Neural cell (in vitro differentiated cells): ENCODE results near the gene HDGF. TPM values are rescaled to one million over a fixed set of nuclear protein-coding genes. Genes with fewer than 3 reads are reported as not detected.

Source experiments
- H2AFZ ChIP-seq: fragments of 200-600, 300-800 bp; sonication (generic), shearing (Covaris generic); 2 replicates; pipeline ENCODE4 v1.6.0; 2014; ENCODE audit warnings: low read depth, mild to moderate bottlenecking, antibody characterized with exemption, low read length, moderate library complexity
- H3F3A ChIP-seq: fragments of 200-600 bp; shearing (Covaris generic); 2 replicates; pipeline ENCODE4 v1.6.1; 2016; ENCODE audit warnings: mild to moderate bottlenecking, moderate library complexity, mixed read lengths, antibody characterized with exemption, low read length; ENCODE audit not compliant: insufficient read depth, poor library complexity, severe bottlenecking
- H3K27ac ChIP-seq: fragments of 200-600, 300-800 bp; sonication (generic), shearing (Covaris generic); 2 replicates; pipeline ENCODE4 v1.5.1; 2014; ENCODE audit warnings: mild to moderate bottlenecking, low read length, moderate library complexity
- H3K27me3 ChIP-seq: fragments of 300-800, 200-600 bp; sonication (generic), shearing (Covaris generic); 2 replicates; pipeline ENCODE4 v1.6.0; 2014; ENCODE audit warnings: mild to moderate bottlenecking, low read depth, low read length, moderate library complexity; ENCODE audit not compliant: insufficient read depth
- H3K36me3 ChIP-seq: fragments of 300-800, 200-600 bp; sonication (generic), shearing (Covaris generic); 2 replicates; pipeline ENCODE4 v1.5.1; 2014; ENCODE audit warnings: mild to moderate bottlenecking, antibody characterized with exemption, low read length, moderate library complexity; ENCODE audit not compliant: insufficient read depth
- H3K4me2 ChIP-seq: fragments of 300-800, 200-600 bp; sonication (generic), shearing (Covaris generic); 2 replicates; pipeline ENCODE4 v1.6.0; 2014; ENCODE audit warnings: mild to moderate bottlenecking, low read length
- H3K4me3 ChIP-seq: fragments of 300-800, 200-600 bp; sonication (generic), shearing (Covaris generic); 2 replicates; pipeline ENCODE4 v1.5.1; 2014; ENCODE audit warnings: mild to moderate bottlenecking, low read length, moderate library complexity
- H3K79me2 ChIP-seq: fragments of 200-600 bp; shearing (Covaris generic); replicated peaks from 2 replicates; pipeline ENCODE4 v1.6.0; 2014; ENCODE audit warnings: mild to moderate bottlenecking, low read length, moderate library complexity; ENCODE audit not compliant: insufficient read depth
- H3K9ac ChIP-seq: fragments of 300-800, 200-600 bp; sonication (generic), shearing (Covaris generic); 2 replicates; pipeline ENCODE4 v1.6.1; 2016; ENCODE audit warnings: mild to moderate bottlenecking, low read length, mixed read lengths
- H3K9me2 ChIP-seq: fragments of 200-600 bp; shearing (Covaris generic); 2 replicates; pipeline ENCODE4 v1.6.1; 2016; ENCODE audit warnings: mild to moderate bottlenecking, low read length, mixed read lengths; ENCODE audit not compliant: insufficient read depth
- H3K9me3 ChIP-seq: fragments of 200-600, 300-800 bp; sonication (generic), shearing (Covaris generic); 2 replicates; pipeline ENCODE4 v1.6.1; 2016; ENCODE audit warnings: mild to moderate bottlenecking, mixed run types, low read length, moderate library complexity, mixed read lengths
- H4K20me1 ChIP-seq: fragments of 200-600 bp; shearing (Covaris generic); 2 replicates; pipeline ENCODE4 v1.6.1; 2016; ENCODE audit warnings: mild to moderate bottlenecking, mixed run types; ENCODE audit not compliant: insufficient read depth
- EP300 ChIP-seq: fragments of 450-650 bp; conservative IDR thresholded peaks from 2 replicates; pipeline ENCODE4 v1.6.1; 2014; ENCODE audit warnings: antibody characterized with exemption, mild to moderate bottlenecking, moderate library complexity; ENCODE audit not compliant: poor library complexity, severe bottlenecking
- MXI1 ChIP-seq: fragments of 450-650 bp; conservative IDR thresholded peaks from 2 replicates; pipeline ENCODE4 v1.6.1; 2014; ENCODE audit warnings: antibody characterized with exemption, mild to moderate bottlenecking; ENCODE audit not compliant: poor library complexity, severe bottlenecking
- POLR2AphosphoS5 ChIP-seq: IDR thresholded peaks from 2 replicates; pipeline ENCODE4 v1.6.1; 2012
- SMC3 ChIP-seq: fragments of 450-650 bp; conservative IDR thresholded peaks from 2 replicates; pipeline ENCODE4 v1.6.1; 2014; ENCODE audit warnings: antibody characterized with exemption, mild to moderate bottlenecking, moderate library complexity; ENCODE audit not compliant: poor library complexity
- polyA plus RNA-seq: library from polyadenylated mRNA; depleted of rRNA; stranded (reverse); fragments of >200 nt; gene quantifications from 2 replicates; pipeline ENCODE4 v1.2.3, GENCODE V29; 2014
- TF ChIP-seq, protein P1 (sequence below): IDR thresholded peaks from 2 replicates; pipeline ENCODE4 v1.6.1; 2012; ENCODE audit warnings: borderline replicate concordance
- TF ChIP-seq, protein P2 (sequence below): fragments of 450-650 bp; IDR thresholded peaks from 2 replicates; pipeline ENCODE4 v1.5.1; 2014; ENCODE audit warnings: antibody characterized with exemption, mild to moderate bottlenecking, moderate library complexity; ENCODE audit not compliant: poor library complexity, severe bottlenecking

The HDGF gene
- polyA plus RNA-seq, 1 donor from 2014 or later: 138 TPM

DNA sequence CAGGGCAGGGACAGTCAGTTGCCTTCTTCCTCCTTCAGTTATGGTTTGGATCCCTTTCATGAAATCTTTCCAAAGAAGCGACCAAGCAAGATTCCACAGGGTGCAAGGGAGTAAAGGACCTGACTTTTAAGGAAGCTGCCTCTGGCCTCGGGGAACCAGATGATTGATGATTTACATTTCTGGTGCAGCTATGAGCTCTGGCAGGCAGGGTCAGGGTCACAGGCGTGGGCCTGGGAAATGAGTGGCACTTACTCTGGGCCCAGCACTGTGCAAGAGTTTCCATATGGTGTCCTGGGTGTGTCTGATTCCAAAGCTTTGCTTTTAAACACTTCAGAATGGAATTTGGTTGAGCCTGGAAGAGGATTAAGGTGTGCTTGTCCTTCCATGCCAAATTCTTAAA is 38.8 kb downstream of the HDGF start:
- Histone ChIP-seq H3K4me3 (no peak overlapping the region), H3F3A (no peaks in the 10 kb centered on the region), H3K79me2 (no peaks in the 10 kb centered on the region), H4K20me1 (no peaks in the 10 kb centered on the region), H3K36me3 (no peaks in the 10 kb centered on the region), H3K27ac (no peak overlapping the region), H2AFZ (no peak overlapping the region), H3K27me3 (no peaks in the 10 kb centered on the region), H3K9ac (no peak overlapping the region), H3K4me2 (no peak overlapping the region), H3K9me2 (no peaks in the 10 kb centered on the region), H3K9me3 (no peaks in the 10 kb centered on the region)
- TF ChIP-seq, protein P1, sequence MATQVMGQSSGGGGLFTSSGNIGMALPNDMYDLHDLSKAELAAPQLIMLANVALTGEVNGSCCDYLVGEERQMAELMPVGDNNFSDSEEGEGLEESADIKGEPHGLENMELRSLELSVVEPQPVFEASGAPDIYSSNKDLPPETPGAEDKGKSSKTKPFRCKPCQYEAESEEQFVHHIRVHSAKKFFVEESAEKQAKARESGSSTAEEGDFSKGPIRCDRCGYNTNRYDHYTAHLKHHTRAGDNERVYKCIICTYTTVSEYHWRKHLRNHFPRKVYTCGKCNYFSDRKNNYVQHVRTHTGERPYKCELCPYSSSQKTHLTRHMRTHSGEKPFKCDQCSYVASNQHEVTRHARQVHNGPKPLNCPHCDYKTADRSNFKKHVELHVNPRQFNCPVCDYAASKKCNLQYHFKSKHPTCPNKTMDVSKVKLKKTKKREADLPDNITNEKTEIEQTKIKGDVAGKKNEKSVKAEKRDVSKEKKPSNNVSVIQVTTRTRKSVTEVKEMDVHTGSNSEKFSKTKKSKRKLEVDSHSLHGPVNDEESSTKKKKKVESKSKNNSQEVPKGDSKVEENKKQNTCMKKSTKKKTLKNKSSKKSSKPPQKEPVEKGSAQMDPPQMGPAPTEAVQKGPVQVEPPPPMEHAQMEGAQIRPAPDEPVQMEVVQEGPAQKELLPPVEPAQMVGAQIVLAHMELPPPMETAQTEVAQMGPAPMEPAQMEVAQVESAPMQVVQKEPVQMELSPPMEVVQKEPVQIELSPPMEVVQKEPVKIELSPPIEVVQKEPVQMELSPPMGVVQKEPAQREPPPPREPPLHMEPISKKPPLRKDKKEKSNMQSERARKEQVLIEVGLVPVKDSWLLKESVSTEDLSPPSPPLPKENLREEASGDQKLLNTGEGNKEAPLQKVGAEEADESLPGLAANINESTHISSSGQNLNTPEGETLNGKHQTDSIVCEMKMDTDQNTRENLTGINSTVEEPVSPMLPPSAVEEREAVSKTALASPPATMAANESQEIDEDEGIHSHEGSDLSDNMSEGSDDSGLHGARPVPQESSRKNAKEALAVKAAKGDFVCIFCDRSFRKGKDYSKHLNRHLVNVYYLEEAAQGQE: no peak
- no peak for TF ChIP-seq MXI1
- no peak for TF ChIP-seq POLR2AphosphoS5
- TF ChIP-seq, protein P2, sequence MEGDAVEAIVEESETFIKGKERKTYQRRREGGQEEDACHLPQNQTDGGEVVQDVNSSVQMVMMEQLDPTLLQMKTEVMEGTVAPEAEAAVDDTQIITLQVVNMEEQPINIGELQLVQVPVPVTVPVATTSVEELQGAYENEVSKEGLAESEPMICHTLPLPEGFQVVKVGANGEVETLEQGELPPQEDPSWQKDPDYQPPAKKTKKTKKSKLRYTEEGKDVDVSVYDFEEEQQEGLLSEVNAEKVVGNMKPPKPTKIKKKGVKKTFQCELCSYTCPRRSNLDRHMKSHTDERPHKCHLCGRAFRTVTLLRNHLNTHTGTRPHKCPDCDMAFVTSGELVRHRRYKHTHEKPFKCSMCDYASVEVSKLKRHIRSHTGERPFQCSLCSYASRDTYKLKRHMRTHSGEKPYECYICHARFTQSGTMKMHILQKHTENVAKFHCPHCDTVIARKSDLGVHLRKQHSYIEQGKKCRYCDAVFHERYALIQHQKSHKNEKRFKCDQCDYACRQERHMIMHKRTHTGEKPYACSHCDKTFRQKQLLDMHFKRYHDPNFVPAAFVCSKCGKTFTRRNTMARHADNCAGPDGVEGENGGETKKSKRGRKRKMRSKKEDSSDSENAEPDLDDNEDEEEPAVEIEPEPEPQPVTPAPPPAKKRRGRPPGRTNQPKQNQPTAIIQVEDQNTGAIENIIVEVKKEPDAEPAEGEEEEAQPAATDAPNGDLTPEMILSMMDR: no peak
- TF ChIP-seq EP300: no peak
- TF ChIP-seq SMC3: no peak

DNA sequence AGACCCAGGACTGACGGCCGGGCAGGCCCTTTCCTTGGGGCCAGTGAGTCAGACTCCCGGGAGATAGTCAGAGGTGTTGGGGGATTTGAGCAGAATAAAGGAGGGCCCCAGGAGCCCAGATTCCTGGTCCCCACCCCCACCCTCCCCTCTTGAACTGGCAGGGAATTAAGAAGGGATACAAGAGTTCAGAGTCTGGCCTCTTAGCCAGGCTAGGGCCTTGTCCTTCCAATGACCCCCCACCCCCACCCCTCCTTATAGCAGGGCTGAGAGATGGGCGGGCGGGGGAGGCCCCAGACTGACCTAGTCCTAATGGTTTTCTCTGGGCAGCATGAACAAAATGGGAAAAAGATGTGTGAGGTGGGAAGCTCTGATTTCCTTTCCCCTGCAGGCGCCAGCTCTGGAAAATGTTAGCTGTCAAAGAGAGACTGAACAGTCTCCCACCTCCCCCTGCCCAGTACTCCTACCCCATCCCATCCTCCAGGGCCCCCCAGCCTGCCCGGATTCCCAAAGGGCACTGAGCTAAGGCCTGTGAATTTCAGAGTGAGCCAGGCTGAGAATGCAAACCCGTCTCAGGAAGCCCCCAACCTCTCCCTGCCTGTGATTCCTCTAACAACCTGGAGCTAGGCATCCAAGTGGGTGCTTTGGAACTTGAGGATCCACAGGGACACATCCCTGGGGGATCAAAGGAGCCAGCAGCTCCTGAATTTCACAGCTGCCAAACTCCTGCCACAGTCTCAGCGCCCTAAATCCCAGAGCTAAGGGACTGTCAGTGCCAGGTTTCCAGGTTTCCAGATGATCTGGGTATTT is 40.3 kb downstream of the HDGF start:
- Histone ChIP-seq H3K4me3 (no peak overlapping the region), H3K4me2 (no peak overlapping the region), H3K9me2 (no peaks in the 10 kb centered on the region), H3F3A (peaks cover 3% of the 10 kb centered on the region), H3K27ac (no peak overlapping the region), H3K9ac (no peak overlapping the region), H3K9me3 (no peaks in the 10 kb centered on the region), H4K20me1 (no peaks in the 10 kb centered on the region), H3K36me3 (no peaks in the 10 kb centered on the region), H3K27me3 (no peaks in the 10 kb centered on the region), H3K79me2 (no peaks in the 10 kb centered on the region), H2AFZ (no peak overlapping the region)
- TF ChIP-seq, protein P2: no peak
